GM23248 (cell line): ENCODE data around the gene NPC1L1. TPM values are rescaled to one million over a fixed set of nuclear protein-coding genes. Genes with fewer than 3 reads are reported as not detected.

ENCODE experiments used
- DNase-seq: peaks from one replicate; pipeline ENCODE4 v3.0.0-alpha.2; 2015
- H2AFZ ChIP-seq: fragments of 200-600 bp; sonication (generic); 2 replicates; pipeline ENCODE4 v1.6.1; 2016; ENCODE audit warnings: antibody characterized with exemption
- H3F3A ChIP-seq: fragments of 200-600 bp; sonication (generic); 2 replicates; pipeline ENCODE4 v1.6.1; 2016; ENCODE audit warnings: mild to moderate bottlenecking, antibody characterized with exemption, mixed run types; ENCODE audit not compliant: insufficient read depth
- H3K27ac ChIP-seq: fragments of 200-600 bp; sonication (generic); 2 replicates; pipeline ENCODE4 v1.5.1; 2016; ENCODE audit warnings: mild to moderate bottlenecking
- H3K27me3 ChIP-seq: fragments of 200-600 bp; sonication (generic); replicated peaks from 2 replicates; pipeline ENCODE4 v1.6.1; 2016; ENCODE audit warnings: mild to moderate bottlenecking; ENCODE audit not compliant: insufficient read depth
- H3K36me3 ChIP-seq: fragments of 200-600 bp; sonication (generic); 2 replicates; pipeline ENCODE4 v1.6.1; 2016; ENCODE audit warnings: low read depth, mild to moderate bottlenecking
- H3K4me1 ChIP-seq: fragments of 200-600 bp; sonication (generic); 2 replicates; pipeline ENCODE4 v1.6.1; 2016; ENCODE audit warnings: mild to moderate bottlenecking; ENCODE audit not compliant: insufficient read depth
- H3K4me2 ChIP-seq: fragments of 200-600 bp; sonication (generic); one replicate; pipeline ENCODE4 v1.6.1; 2016; ENCODE audit warnings: mild to moderate bottlenecking; ENCODE audit not compliant: unreplicated experiment
- H3K4me3 ChIP-seq: fragments of 200-600 bp; sonication (generic); 2 replicates; pipeline ENCODE4 v1.5.1; 2016; ENCODE audit warnings: mild to moderate bottlenecking
- H3K79me2 ChIP-seq: fragments of 200-600 bp; sonication (generic); 2 replicates; pipeline ENCODE4 v1.6.1; 2016; ENCODE audit warnings: mild to moderate bottlenecking; ENCODE audit not compliant: insufficient read depth
- H3K9ac ChIP-seq: fragments of 200-600 bp; sonication (generic); 2 replicates; pipeline ENCODE4 v1.6.1; 2016; ENCODE audit warnings: mild to moderate bottlenecking
- H3K9me2 ChIP-seq: fragments of 200-600 bp; sonication (generic); 2 replicates; pipeline ENCODE4 v1.6.1; 2016; ENCODE audit warnings: mixed run types, mild to moderate bottlenecking, moderate library complexity; ENCODE audit not compliant: insufficient read depth
- H3K9me3 ChIP-seq: fragments of 200-600 bp; sonication (generic); one replicate; pipeline ENCODE4 v1.6.1; 2017; ENCODE audit warnings: low read depth
- H4K20me1 ChIP-seq: fragments of 200-600 bp; sonication (generic); 2 replicates; pipeline ENCODE4 v1.6.0; 2016; ENCODE audit not compliant: insufficient read depth
- EZH2 ChIP-seq: fragments of 200-600 bp; sonication (generic); IDR thresholded peaks from 2 replicates; pipeline ENCODE4 v1.6.1; 2018; ENCODE audit warnings: antibody characterized with exemption, mild to moderate bottlenecking; ENCODE audit not compliant: insufficient read depth, poor library complexity, severe bottlenecking
- EZH2phosphoT487 ChIP-seq: fragments of 200-600 bp; sonication (generic); IDR thresholded peaks from 2 replicates; pipeline ENCODE4 v1.6.1; 2018; ENCODE audit warnings: antibody characterized with exemption, moderate library complexity, mild to moderate bottlenecking, low read depth; ENCODE audit not compliant: insufficient read depth
- WGBS, 2 experiments: methylation state at CpG; one replicate each; pipeline ENCODE4 v1.1.6; 2015 to 2017; ENCODE audit warnings: low lambda C conversion rate in 2 of 2, low coverage in 1 of 2; ENCODE audit errors: missing lambda C conversion rate in 2 of 2; 5-methylcytosine and 5-hydroxymethylcytosine counted together
- in situ Hi-C: fragments of 300-500 bp; cut with MboI; formaldehyde crosslinking; loops from 2 replicates; pipeline ENCODE4 v1.15.0; 2020
- polyA plus RNA-seq: library from polyadenylated mRNA; unstranded; fragments of >200 nt; fragmentation: Nextera tagmentation; extraction: Ambion mirVana; gene quantifications from 2 replicates; pipeline ENCODE4 v1.2.1, GENCODE V29; 2016
- total RNA-seq: library from RNA; depleted of rRNA; stranded (reverse); fragments of >200 nt; shearing (Covaris generic); gene quantifications from 2 replicates; pipeline ENCODE4 v1.2.3, GENCODE V29; 2014

The NPC1L1 gene
- total and polyA plus RNA-seq, 2 experiments from 2014 or later: not detected

DNA sequence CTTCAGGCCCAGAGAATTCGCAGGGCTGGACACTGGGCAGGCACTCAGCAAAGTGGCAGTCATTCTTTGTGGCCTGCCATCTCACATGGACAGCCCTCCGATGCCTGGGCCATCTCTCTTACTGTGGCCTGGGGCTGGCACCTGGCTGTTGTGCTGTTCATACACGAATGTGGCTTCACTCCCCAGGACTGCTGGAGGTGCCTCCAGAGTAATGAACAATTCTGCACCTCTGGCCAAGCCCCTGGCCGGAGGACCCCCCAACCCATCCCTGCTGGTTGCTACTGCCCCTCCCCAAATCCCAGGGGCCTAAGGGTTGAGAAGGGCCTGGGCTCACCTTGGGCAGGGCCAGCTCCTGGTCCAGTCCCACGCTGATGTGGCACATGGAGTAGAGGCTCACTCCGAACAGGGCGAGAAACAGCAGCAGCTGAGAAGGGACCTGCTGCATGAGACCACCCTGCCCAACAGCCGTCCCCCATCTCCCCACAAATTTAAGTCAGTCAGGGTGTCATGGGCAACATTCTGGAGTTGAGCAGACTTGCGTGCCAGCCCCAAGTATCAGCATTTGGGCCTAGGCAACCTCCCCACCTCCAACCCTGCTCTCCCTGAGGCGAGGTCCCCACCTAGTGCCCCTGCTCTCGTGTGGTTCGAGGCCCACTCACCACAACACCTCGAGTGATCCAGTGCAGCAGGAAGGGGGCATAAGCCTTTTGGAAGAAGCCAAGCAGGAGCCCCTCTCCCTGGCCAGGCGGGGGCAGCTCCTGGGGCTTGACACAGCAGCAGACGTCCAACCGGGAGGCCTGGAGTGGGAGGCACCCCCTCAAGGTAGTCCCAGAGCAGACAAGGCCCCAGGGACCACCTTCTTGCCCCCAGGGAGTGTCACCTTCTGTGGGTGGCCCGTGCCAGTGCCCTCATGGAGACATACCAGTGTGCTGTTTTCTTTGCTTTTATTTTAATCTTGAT lies 9.4 kb downstream of the NPC1L1 start:
- TF ChIP-seq EZH2phosphoT487 (no peak), EZH2 (no peak)
- Histone ChIP-seq H3K4me2 (no peak overlapping the region), H2AFZ (no peak overlapping the region), H3K27ac (no peak overlapping the region), H4K20me1 (no peaks in the 10 kb centered on the region), H3K9me3 (no peaks in the 10 kb centered on the region), H3K4me3 (no peak overlapping the region), H3F3A (no peaks in the 10 kb centered on the region), H3K27me3 (no peaks in the 10 kb centered on the region), H3K4me1 (no peaks in the 10 kb centered on the region), H3K79me2 (no peaks in the 10 kb centered on the region), H3K9ac (no peak overlapping the region), H3K36me3 (no peaks in the 10 kb centered on the region), H3K9me2 (no peaks in the 10 kb centered on the region)
- DNase-seq: no peak
- WGBS, 2 experiments: 72 to 73% methylated on average over 16 to 17 of the region's 17 CpGs
- in situ Hi-C loops: no loop called here

DNA sequence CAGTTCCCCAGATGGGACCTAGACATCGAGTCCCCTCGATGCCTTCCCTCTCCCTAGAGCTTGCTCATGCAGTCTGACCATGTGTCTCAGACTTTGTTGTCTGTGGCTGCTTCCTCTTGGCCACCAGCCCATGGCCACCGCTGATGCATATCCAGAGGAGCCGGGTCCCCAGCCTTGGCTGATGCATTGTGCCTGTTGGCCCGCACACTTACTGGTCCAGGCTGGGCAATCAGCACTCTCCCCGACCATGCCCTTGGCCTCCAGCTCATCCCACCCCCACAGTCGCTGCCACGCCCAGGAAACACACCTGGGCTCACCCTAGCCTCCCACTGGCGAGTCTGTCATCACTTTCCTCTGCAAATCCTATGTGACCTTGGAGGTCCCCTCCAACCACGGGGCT lies 10.1 kb downstream of the NPC1L1 start:
- no peak overlapping the region for H3K4me3 ChIP-seq
- in situ Hi-C loops: no loop called here
- H3K9ac ChIP-seq: no peak overlapping the region
- no peaks in the 10 kb centered on the region for H3K79me2 ChIP-seq
- H3K9me2 ChIP-seq: no peaks in the 10 kb centered on the region
- no peaks in the 10 kb centered on the region for H3F3A ChIP-seq
- H3K4me2 ChIP-seq: no peak overlapping the region
- peak; percentile 27 for DNase-seq
- H3K9me3 ChIP-seq: no peaks in the 10 kb centered on the region
- no peaks in the 10 kb centered on the region for H3K36me3 ChIP-seq
- H3K4me1 ChIP-seq: no peaks in the 10 kb centered on the region
- no peak overlapping the region for H3K27ac ChIP-seq
- WGBS, 2 experiments: 48 to 68% methylated on average over 10 of the region's 10 CpGs
- H3K27me3 ChIP-seq: no peaks in the 10 kb centered on the region
- H4K20me1 ChIP-seq: no peaks in the 10 kb centered on the region
- H2AFZ ChIP-seq: no peak overlapping the region
- TF ChIP-seq EZH2phosphoT487 (no peak), EZH2 (no peak)

GRCh38 chr7:44524811-44525388 lies 16.2 kb downstream of the NPC1L1 start:
- Histone ChIP-seq H3K9me3 (no peaks in the 10 kb centered on the region), H3K9ac (no peak overlapping the region), H3K36me3 (no peaks in the 10 kb centered on the region), H3K9me2 (no peaks in the 10 kb centered on the region), H3K4me1 (no peaks in the 10 kb centered on the region), H4K20me1 (no peaks in the 10 kb centered on the region), H3K4me3 (no peak overlapping the region), H3F3A (no peaks in the 10 kb centered on the region), H2AFZ (no peak overlapping the region), H3K27me3 (peaks cover 4% of the 10 kb centered on the region; the same call in 1 of the 2 replicates), H3K79me2 (no peaks in the 10 kb centered on the region), H3K4me2 (no peak overlapping the region), H3K27ac (no peak overlapping the region)
- in situ Hi-C loops: no loop called here
- DNase-seq: no peak
- TF ChIP-seq EZH2phosphoT487: no peak
- whole genome bisulfite sequencing, 2 experiments: 31 to 32% methylated on average over 3 of the region's 3 CpGs

GRCh38 chr7:44522315-44522714 lies 18.8 kb downstream of the NPC1L1 start:
- no peaks in the 10 kb centered on the region for H3F3A ChIP-seq
- no peak overlapping the region for H3K4me2 ChIP-seq
- no peak overlapping the region for H3K27ac ChIP-seq
- H3K79me2 ChIP-seq: no peaks in the 10 kb centered on the region
- no peaks in the 10 kb centered on the region for H3K36me3 ChIP-seq
- no peaks in the 10 kb centered on the region for H3K9me3 ChIP-seq
- no peak overlapping the region for H3K4me3 ChIP-seq
- DNase-seq: no peak
- TF ChIP-seq EZH2phosphoT487 (no peak), EZH2 (no peak)
- no peaks in the 10 kb centered on the region for H3K4me1 ChIP-seq
- H3K9me2 ChIP-seq: no peaks in the 10 kb centered on the region
- 56 to 66% methylated on average over 3 of the region's 3 CpGs for WGBS, 2 experiments
- in situ Hi-C loops: no loop called here
- no peak overlapping the region for H2AFZ ChIP-seq
- H3K9ac ChIP-seq: no peak overlapping the region
- no peaks in the 10 kb centered on the region for H4K20me1 ChIP-seq
- H3K27me3 ChIP-seq: peaks cover 4% of the 10 kb centered on the region; the same call in 1 of the 2 replicates
